ENCODE measurements around the gene GNA12. TPM values are rescaled to one million over a fixed set of nuclear protein-coding genes. Genes with fewer than 3 reads are reported as not detected.
A peak's percentile ranks its signal among the peaks of the same experiment; 100 is the strongest.

Gene GNA12
- total and polyA plus RNA-seq, 11 donors, result 10.7 to 56.5 (median 34.9) TPM

DNA sequence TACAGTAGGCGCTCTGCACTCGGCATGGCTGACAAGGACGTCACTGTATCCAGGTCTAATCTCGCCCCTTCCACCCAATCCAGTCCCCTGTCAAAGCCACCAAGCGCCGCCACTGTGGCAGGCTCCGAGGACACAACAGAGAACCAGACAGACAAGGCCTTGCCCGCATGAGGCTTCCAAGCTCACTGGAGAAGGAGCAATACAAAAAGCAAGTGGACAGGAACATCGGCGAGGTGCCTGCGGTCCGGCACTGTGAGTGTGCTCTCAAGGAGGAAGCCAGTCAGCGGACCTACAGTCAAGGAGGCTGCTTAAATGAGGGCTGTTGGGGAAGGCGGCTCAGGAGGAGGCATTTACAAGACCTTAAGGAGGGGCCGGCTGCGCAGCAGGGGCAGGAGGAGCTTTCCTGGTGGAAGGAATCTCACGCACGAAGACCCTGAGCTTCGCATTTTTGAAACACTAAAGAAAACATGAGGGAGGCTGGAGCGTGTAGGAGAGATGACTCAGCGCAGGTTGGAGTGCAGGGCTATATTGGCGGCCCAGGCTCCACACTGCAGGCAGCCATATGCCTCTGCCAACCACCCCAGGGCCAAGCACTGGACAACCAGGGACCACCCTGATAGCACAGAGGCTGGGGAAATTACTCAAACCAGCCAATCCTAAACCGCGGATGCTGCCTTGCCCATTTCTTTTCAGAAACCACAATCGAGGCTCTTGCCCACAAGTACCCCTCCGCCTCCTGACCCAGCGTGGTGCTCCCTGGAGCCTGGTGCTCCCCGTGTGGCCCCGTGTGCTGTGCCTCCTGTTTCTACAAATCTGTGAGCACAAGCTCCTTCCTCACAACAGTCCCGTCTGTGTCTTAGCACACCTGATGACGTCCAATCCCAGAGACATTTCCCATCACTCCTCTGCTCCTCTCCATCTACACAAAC is 28.9 kb downstream of the GNA12 start:
- intact Hi-C loops (cut with DNase I), result loop anchor here in 1 of 10 donors (5.0 kb wide), 1 partner anchor 78 kb away; no protein-coding TSS in a partner anchor
- Histone ChIP-seq H3K4me3 (peak overlapping the region in 4 of 12 donors; percentile 18 to 41 (median 30)), H3K27me3 (no peaks in the 10 kb centered on the region), H3K9me3 (no peaks in the 10 kb centered on the region), H3K27ac (peak overlapping the region in 11 of 12 donors; percentile 40 to 85 (median 77)), H3K4me1 (peaks cover 0 to 73% (median 55%) of the 10 kb centered on the region in 12 donors), H3K36me3 (no peaks in the 10 kb centered on the region)
- no peak for TF ChIP-seq POLR2A (IDR thresholded peaks at IDR 0.05)
- TF ChIP-seq, protein P1, sequence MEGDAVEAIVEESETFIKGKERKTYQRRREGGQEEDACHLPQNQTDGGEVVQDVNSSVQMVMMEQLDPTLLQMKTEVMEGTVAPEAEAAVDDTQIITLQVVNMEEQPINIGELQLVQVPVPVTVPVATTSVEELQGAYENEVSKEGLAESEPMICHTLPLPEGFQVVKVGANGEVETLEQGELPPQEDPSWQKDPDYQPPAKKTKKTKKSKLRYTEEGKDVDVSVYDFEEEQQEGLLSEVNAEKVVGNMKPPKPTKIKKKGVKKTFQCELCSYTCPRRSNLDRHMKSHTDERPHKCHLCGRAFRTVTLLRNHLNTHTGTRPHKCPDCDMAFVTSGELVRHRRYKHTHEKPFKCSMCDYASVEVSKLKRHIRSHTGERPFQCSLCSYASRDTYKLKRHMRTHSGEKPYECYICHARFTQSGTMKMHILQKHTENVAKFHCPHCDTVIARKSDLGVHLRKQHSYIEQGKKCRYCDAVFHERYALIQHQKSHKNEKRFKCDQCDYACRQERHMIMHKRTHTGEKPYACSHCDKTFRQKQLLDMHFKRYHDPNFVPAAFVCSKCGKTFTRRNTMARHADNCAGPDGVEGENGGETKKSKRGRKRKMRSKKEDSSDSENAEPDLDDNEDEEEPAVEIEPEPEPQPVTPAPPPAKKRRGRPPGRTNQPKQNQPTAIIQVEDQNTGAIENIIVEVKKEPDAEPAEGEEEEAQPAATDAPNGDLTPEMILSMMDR (IDR thresholded peaks at IDR 0.05), result no peak
- WGBS, 4 donors, result 92 to 96% (median 94%) methylated on average over 28 to 31 of the region's 31 CpGs
- ATAC-seq (no peak), DNase-seq (no peak)

DNA sequence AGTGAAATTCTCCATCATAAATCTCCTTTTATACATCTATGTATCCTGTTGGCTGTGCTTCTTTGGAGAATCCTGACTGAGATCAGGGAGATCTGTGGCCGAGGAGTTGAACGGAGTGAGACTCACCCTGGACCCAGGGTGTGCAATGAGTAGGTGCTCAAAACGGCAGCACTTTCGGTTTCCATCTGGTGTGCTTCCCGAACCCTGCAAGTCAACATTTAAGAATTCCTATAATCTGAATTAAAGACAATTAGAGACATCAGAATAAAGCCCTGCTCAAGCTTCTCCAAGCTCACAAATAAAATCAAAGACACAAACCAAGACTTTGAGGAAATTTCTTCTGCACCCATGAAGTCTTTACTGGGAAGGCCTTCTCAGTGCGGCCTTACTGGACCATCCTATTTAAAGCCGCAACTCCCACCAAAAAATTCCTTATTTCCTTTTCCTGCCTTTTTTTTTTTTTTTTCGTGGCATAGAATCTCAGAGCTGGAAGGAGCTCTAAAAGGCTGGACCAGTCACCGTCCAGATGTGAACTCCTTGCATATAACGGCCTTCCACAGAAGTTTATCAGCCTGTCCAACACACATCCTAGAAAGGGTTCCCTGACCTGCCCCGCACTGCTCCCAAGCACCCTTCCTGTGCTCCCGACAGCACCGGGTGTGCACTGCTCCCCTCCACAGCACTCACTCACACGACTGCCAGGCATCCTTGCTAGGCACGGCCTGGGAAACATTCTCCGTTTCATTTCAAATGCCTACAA is 29.7 kb downstream of the GNA12 start:
- peak in 3 of 4 donors; percentile 10 to 29 (median 21) for ATAC-seq
- DNase-seq, result no peak
- intact Hi-C loops (cut with DNase I), result loop anchor here in 1 of 10 donors (5.0 kb wide), 1 partner anchor 77 kb away; no protein-coding TSS in a partner anchor
- WGBS, 4 donors, result 51 to 63% (median 59%) methylated on average over 16 of the region's 16 CpGs
- Histone ChIP-seq H3K4me3 (peak overlapping the region in 9 of 12 donors; percentile 1 to 41 (median 28)), H3K36me3 (no peaks in the 10 kb centered on the region), H3K9me3 (no peaks in the 10 kb centered on the region), H3K27me3 (no peaks in the 10 kb centered on the region), H3K4me1 (peaks cover 0 to 71% (median 52%) of the 10 kb centered on the region in 12 donors), H3K27ac (peak overlapping the region; percentile 20 to 85 (median 77))
- no peak for TF ChIP-seq POLR2A (IDR thresholded peaks at IDR 0.05)
- TF ChIP-seq, protein P1 (IDR thresholded peaks at IDR 0.05), result no peak

DNA sequence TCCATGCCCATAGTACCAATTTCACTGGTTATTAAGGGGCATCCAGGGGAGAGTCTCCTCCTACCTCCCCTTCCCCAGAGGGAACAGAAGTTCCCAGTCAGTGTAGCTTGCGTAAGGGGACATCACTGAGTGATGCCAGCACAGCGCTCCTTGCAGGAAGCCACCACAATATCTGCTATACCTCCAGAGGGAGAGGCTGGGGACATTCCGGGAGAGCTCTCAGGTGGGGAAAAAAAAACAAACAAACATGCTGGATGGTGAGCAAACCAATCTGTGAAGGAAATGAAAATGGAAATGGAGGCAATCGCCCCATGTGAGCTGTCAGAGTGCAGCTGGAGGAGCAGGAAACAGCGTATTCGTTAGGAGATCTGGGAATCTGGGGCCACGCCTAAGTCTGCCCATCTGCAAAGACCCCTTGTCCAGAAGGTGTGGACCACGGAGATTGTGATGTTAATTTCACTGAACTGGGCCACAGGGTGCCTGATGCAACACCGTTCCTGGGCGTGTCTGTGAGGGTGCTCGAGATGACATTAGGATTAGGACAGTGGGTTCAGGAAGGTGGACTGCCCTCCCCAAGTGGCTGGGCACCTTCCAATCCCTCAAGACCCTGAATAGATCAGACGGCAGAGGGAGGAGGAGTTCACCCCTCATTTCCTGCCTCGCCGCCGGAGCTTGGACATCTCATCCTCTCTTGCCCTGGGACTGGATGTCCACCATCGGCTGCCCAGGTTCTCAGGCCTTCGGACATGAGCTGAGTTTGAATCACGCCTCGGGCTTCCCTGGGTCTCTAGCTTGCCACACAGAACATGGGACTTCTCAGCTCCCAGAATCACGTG is 30.5 kb downstream of the GNA12 start:
- Histone ChIP-seq H3K9me3 (no peaks in the 10 kb centered on the region), H3K4me3 (peak overlapping the region in 9 of 12 donors; percentile 1 to 41 (median 28)), H3K27ac (peak overlapping the region; percentile 20 to 85 (median 77)), H3K4me1 (peaks cover 0 to 67% (median 44%) of the 10 kb centered on the region in 12 donors), H3K27me3 (no peaks in the 10 kb centered on the region), H3K36me3 (no peaks in the 10 kb centered on the region)
- DNase-seq, result no peak
- TF ChIP-seq, protein P1 (IDR thresholded peaks at IDR 0.05), result no peak
- TF ChIP-seq POLR2A (IDR thresholded peaks at IDR 0.05), result no peak
- ATAC-seq, result no peak
- intact Hi-C loops (cut with DNase I), result loop anchor here in 1 of 10 donors (5.0 kb wide), 1 partner anchor 76 kb away; no protein-coding TSS in a partner anchor
- 69 to 78% (median 73%) methylated on average over 20 of the region's 20 CpGs for WGBS, 4 donors
